Aorta (tissue), 5 donors: ENCODE data around the gene CMIP. TPM values are rescaled to one million over a fixed set of nuclear protein-coding genes. Genes with fewer than 3 reads are reported as not detected.

ENCODE experiments used
- ATAC-seq: fragments of 200-7000 bp; cut with Tn5 transposase; one replicate; pipeline ENCODE4 v1.9.1; 2022; ENCODE audit warnings: moderate library complexity; ENCODE audit not compliant: low FRiP score
- DNase-seq, 2 donors: peaks; one replicate each; pipeline ENCODE4 v3.0.0-alpha.2; 2020
- H3K27ac ChIP-seq, 2 donors: one replicate each; pipeline ENCODE4 v1.5.1; 2013; ENCODE audit warnings: low read length in 2 of 2, mild to moderate bottlenecking in 2 of 2, moderate library complexity in 2 of 2, control low read depth in 1 of 2, inconsistent platforms in 1 of 2, low read depth in 1 of 2
- H3K27me3 ChIP-seq, 2 donors: one replicate each; pipeline ENCODE4 v1.6.1; 2013; ENCODE audit warnings: control low read depth in 1 of 2, low read length in 1 of 2, mild to moderate bottlenecking in 1 of 2, moderate library complexity in 1 of 2; ENCODE audit not compliant: insufficient read depth in 2 of 2, control insufficient read depth in 1 of 2
- H3K36me3 ChIP-seq, 2 donors: one replicate each; pipeline ENCODE4 v1.6.1; 2013; ENCODE audit warnings: control low read depth in 1 of 2, low read length in 1 of 2, mild to moderate bottlenecking in 1 of 2; ENCODE audit not compliant: insufficient read depth in 2 of 2, control insufficient read depth in 1 of 2
- H3K4me1 ChIP-seq, 2 donors: one replicate each; pipeline ENCODE4 v1.6.1; 2013; ENCODE audit warnings: low read length in 2 of 2, control low read depth in 1 of 2, mild to moderate bottlenecking in 1 of 2, moderate library complexity in 1 of 2; ENCODE audit not compliant: insufficient read depth in 2 of 2, control insufficient read depth in 1 of 2
- H3K4me3 ChIP-seq, 2 donors: one replicate each; pipeline ENCODE4 v1.5.1; 2013; ENCODE audit warnings: low read length in 2 of 2, control low read depth in 1 of 2, mild to moderate bottlenecking in 1 of 2
- H3K9me3 ChIP-seq: one replicate; pipeline ENCODE4 v1.6.1; 2013; ENCODE audit warnings: mild to moderate bottlenecking, low read length; ENCODE audit not compliant: control insufficient read depth
- WGBS, 2 donors: extraction: QIAGEN DNeasy Blood & Tissue Kit; methylation state at CpG; one replicate each; pipeline ENCODE4 v1.1.7; 2013; 5-methylcytosine and 5-hydroxymethylcytosine counted together
- intact Hi-C, 2 donors: fragments of 100-400 bp; cut with DNase I; formaldehyde crosslinking; loops; one replicate each; pipeline versions ENCODE4 v1.14.2 to v1.15.0; 2022
- polyA plus RNA-seq, 2 donors: library from polyadenylated mRNA; stranded (reverse); fragments of 200-250 nt; gene quantifications; one replicate each; pipeline ENCODE4 v1.2.3, GENCODE V29; 2013
- total RNA-seq, 2 donors: library from RNA; stranded (reverse); fragmentation: NEBNext Ultra II Directional; extraction: Animal tissue kit (Norgen Biotek cat#: 25700); gene quantifications; one replicate each; pipeline ENCODE4 v1.2.1, GENCODE V29; 2021
- donor health status: healthy with polysubstance abuse.
- donor health status: Bipolar disorder and iron deficiency.
- donor health status: DM: no; HTN: no; CAD: no.
- donor health status: DM: no; HTN: no; CAD: no.
- donor health status: DM: yes; HTN: yes; CAD: no.

The CMIP gene
- total and polyA plus RNA-seq, 4 donors = 2.4 to 96.3 (median 27.9) TPM

DNA sequence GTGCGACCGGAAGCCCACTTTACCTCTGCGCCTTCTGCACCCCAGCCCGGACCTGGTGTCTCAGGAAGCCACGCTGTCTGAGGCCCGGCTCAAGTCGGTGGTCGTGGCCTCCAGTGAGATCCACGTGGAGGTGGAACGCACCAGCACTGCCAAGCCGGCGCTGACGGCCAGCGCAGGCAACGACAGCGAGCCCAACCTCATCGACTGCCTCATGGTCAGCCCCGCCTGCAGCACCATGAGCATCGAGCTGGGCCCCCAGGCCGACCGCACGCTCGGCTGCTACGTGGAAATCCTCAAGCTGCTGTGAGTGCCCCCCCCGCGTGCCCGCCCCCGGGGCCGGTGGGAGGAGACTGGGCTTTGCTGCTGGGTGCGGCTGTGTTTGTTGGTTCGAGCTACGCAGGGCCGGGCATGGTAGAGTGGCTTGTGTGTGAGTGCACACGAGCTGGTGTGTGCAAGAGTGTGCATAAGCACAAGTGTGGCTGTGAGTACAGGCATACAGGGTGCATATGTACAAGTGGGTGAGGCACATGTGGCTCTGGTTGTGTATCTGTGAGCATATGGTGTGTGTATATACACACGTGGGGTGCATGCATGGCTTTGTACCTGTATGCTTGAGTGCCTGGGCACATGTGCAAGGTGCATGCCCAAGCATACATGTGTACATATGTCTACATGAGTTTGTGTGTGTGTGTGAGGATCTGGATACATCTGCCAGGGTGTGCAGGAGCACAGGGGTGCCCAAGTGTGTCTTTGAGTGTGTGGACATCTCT, 233.9 kb downstream of the CMIP start:
- Histone ChIP-seq H3K27me3 (no peaks in the 10 kb centered on the region), H3K9me3 (no peaks in the 10 kb centered on the region), H3K27ac (no peak overlapping the region), H3K4me3 (no peak overlapping the region), H3K4me1 (no peaks in the 10 kb centered on the region), H3K36me3 (no peaks in the 10 kb centered on the region)
- 92 to 93% methylated on average over 35 of the region's 35 CpGs for WGBS, 2 donors
- ATAC-seq = no peak
- DNase-seq = peak in 1 of 2 donors; percentile 76
- intact Hi-C loops = no loop called here

DNA sequence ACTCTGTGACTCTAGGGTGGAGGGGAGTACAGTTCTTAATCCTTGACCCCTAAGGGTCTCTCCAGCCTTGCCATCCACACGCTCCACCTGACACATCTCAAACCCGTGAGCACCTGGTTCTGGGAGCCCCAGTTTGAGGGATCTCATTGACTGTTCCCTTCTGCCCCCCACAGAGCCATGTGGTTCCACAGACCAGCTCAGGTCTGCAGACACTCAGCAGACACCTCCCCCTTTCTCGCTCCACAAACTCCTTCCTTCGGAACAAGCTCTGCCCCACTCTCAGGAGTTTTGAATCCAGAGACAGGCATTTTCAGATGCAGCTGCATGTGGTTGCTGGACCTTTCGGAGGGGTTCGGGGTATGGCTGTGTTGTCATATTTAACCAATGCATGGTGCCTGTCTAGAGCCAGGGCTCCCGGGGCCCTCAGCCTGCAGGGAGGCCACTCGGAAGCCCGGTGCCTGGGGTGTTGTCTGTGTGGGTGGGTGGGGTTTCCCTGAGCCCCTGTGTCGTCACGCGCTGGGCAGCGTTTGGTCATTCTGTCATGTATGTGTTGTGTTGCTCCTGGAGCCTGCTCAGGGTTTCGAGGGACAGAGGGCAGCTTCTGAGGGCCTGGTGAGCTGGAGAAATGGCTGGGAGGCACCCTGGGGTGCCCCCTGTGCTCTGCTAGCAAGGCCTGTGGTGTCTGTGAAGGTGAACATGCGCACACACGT, 235.3 kb downstream of the CMIP start:
- no peaks in the 10 kb centered on the region for H3K4me1 ChIP-seq
- no peak for ATAC-seq
- H3K9me3 ChIP-seq = no peaks in the 10 kb centered on the region
- DNase-seq = peak in 1 of 2 donors; percentile 48
- H3K4me3 ChIP-seq = no peak overlapping the region
- H3K27ac ChIP-seq = no peak overlapping the region
- intact Hi-C loops = no loop called here
- 95 to 97% methylated on average over 16 of the region's 16 CpGs for WGBS, 2 donors
- no peaks in the 10 kb centered on the region for H3K36me3 ChIP-seq
- H3K27me3 ChIP-seq = no peaks in the 10 kb centered on the region

DNA sequence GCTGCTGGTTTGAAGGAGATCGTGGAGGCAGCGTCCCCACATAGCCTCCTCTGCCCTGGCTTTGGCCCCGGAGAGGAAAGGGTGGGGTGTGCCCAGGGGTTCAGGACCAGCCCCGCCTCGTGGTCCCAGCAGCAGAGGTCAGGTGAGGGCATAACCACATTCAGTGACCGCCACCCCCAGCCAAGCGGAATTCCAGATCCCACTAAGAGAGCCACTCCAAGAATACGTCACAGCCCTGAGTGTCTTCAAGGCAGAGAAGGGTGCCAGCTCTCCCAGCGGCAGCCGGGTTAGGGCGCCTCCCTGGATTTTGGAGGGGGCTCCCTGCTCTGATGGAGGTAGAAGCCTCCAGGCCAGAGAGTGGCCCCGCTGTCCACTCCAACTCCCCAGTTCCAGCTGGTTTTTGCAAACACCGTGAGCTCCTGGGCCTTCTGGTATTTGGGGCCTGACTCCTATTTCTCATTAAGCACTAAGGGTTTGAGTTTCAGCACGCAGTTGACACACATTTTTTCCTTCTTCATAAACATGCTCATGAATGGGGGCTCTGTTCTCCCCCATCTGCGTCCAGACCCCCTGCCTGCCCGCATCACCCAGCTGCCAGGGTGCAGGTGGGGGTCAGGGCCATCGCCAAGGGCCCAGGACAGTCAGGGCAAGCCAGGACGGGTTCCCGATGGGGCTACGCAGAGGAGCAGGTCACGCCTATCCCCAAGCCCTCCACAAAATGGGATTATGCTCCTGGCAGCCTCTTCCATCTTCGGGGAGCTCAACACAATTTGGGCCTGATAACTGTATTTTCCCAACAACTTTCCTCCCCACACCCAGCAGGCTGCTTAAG, 236.1 kb downstream of the CMIP start:
- ATAC-seq (no peak), DNase-seq (peak in 1 of 2 donors; percentile 72)
- WGBS, 2 donors = 95% methylated on average over 21 to 22 of the region's 22 CpGs
- H3K36me3 ChIP-seq = no peaks in the 10 kb centered on the region
- H3K27ac ChIP-seq = no peak overlapping the region
- no peak overlapping the region for H3K4me3 ChIP-seq
- no peaks in the 10 kb centered on the region for H3K4me1 ChIP-seq
- no peaks in the 10 kb centered on the region for H3K27me3 ChIP-seq
- intact Hi-C loops = no loop called here
- H3K9me3 ChIP-seq = no peaks in the 10 kb centered on the region

DNA sequence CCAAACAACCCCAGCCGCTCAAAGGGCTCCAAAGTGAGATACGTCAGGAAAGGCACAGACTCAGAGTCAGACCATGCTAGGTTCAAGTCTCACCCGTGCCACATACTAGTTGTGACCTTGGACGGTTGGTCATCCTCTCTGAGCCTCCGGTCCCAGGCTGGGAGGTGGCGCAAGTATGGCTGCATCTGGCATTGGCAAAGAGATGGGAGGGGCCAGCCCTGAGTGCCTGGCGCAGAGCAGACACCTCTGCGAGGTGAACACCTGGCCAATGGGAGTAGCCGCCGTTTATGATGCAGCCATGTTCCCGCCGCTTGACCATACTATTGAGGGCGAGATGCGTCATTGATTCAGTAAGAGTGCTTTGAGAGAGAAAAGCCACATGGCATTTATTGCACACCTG, 236.7 kb downstream of the CMIP start:
- H3K9me3 ChIP-seq = no peaks in the 10 kb centered on the region
- WGBS, 2 donors = 98% methylated on average over 14 of the region's 14 CpGs
- DNase-seq = no peak
- intact Hi-C loops = no loop called here
- H3K4me3 ChIP-seq = no peak overlapping the region
- no peak for ATAC-seq
- H3K27ac ChIP-seq = no peak overlapping the region
- no peaks in the 10 kb centered on the region for H3K4me1 ChIP-seq
- no peaks in the 10 kb centered on the region for H3K36me3 ChIP-seq
- H3K27me3 ChIP-seq = no peaks in the 10 kb centered on the region

DNA sequence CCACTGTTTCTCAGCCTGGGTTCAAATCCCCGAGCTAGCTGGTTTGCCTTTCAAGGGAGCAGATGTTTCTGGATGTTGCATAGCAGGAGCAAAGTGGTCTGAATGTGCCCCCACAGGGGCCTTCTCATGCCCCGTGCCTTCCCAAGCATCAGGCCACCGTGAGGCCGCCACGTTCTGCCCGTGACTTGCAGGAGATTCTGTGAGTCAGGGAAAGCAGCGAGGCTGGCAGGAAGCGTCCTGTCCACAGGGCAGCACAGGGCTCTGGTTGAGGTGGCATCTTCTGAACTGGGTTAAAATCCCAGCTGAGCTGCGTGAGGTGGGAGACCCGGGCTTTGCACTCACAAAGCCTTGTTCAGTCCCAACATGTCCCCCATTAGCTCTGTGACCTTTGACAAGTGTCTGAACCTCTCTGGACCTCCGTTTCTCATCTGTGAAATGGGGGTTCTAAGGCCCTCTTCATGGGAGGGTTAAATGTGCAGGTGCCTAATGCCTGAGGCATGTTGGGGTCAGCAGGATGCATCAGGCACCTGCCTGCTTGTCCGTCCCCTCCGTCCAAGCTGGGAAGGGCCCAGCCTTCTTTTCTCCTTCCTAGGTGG, 239.7 kb downstream of the CMIP start:
- intact Hi-C loops = no loop called here
- ATAC-seq (no peak), DNase-seq (no peak)
- Histone ChIP-seq H3K4me1 (no peaks in the 10 kb centered on the region), H3K27ac (no peak overlapping the region), H3K36me3 (no peaks in the 10 kb centered on the region), H3K4me3 (no peak overlapping the region), H3K9me3 (no peaks in the 10 kb centered on the region), H3K27me3 (no peaks in the 10 kb centered on the region)
- 94 to 97% methylated on average over 13 of the region's 13 CpGs for WGBS, 2 donors

DNA sequence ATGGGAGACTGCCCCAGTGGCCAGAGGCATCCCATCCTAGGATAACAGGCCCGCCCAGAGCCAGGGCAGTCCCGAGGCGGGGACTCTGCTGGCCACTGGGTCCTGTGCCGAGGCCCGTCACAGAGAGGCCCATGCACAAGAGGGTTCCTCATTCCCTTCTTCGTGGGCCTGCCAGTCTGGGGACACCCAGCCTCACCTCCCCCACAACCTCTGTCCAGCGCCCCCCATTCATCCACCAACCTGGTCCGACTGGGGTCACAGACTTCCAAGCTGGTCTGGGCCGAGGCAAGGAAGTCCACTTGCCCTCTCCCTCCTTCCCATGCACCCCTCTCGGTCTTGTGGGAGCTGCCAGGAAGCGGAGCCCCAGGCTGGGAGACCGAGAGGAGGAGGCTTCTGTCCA, 240.3 kb downstream of the CMIP start:
- Histone ChIP-seq H3K4me3 (no peak overlapping the region), H3K4me1 (no peaks in the 10 kb centered on the region), H3K27ac (no peak overlapping the region), H3K27me3 (no peaks in the 10 kb centered on the region), H3K9me3 (no peaks in the 10 kb centered on the region), H3K36me3 (no peaks in the 10 kb centered on the region)
- WGBS, 2 donors = 91% methylated on average over 12 of the region's 12 CpGs
- DNase-seq = no peak
- intact Hi-C loops = no loop called here
- ATAC-seq = peak; percentile 44

DNA sequence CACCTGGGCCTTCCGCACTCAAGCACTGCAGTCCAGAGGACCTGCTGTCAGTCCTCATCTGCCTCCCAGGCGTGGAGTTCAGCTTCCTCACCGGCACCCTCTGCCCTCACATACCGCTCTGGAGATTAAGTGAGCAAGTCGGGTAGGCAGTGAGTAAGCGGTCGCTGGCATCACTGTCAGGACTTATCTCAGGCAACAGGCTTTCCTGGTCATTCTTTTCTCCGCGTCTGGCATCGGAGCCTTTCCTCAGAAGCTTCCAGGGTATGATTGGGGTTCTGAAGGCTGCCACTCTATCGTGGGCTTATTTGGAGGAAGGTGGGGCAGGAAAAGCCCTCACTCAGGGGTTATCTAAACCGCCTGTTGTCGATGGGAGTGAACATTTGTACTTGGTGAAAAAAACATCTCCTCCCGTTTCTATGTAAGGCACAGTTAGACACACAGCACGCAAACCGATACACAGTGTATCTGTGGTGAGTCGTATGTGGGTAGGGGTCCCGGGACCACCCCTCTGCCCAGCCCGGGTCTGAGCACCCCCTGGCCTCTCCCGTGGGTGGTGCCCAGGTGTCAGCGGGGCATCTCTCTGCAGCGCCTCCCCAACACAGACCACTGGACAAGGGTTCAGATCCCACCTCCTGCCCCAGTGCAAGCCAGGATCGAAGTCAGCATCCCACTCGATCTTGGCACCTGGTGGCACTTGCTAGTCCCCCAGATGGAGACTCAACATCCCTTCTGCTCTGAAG, 242.0 kb downstream of the CMIP start:
- Histone ChIP-seq H3K27ac (no peak overlapping the region), H3K36me3 (no peaks in the 10 kb centered on the region), H3K9me3 (no peaks in the 10 kb centered on the region), H3K4me1 (no peaks in the 10 kb centered on the region), H3K4me3 (no peak overlapping the region), H3K27me3 (no peaks in the 10 kb centered on the region)
- 92% methylated on average over 24 of the region's 24 CpGs for WGBS, 2 donors
- intact Hi-C loops = no loop called here
- DNase-seq (no peak), ATAC-seq (peak; percentile 70)

DNA sequence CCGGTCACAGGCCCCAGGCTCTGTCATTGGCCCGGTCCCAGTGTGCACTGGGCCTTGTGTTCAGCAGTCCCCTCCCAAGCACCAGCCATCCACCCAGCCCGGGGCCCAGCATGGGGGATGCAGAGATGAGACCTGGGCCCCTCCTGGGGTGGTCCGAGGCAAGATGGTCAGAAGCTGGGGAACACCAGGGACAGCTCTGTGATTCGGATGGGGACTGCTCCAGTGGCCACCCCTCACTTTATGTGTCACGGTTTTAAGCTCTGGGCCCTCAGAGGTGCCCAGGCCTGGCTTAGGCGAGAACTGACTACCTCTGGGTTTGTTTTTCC, 242.5 kb downstream of the CMIP start:
- no peaks in the 10 kb centered on the region for H3K27me3 ChIP-seq
- WGBS, 2 donors = 97% methylated on average over 7 of the region's 7 CpGs
- H3K4me3 ChIP-seq = no peak overlapping the region
- no peak for ATAC-seq
- no peaks in the 10 kb centered on the region for H3K4me1 ChIP-seq
- no peak for DNase-seq
- intact Hi-C loops = no loop called here
- H3K27ac ChIP-seq = no peak overlapping the region
- no peaks in the 10 kb centered on the region for H3K36me3 ChIP-seq
- H3K9me3 ChIP-seq = no peaks in the 10 kb centered on the region
